Uterus (tissue), 2 donors: ENCODE data around the gene KRT5.

Experiments used
- CTCF ChIP-seq, 4 experiments: fragments of 200-600 bp in 2 of 4; fragments of 450-650 bp in 2 of 4; sonication (generic) in 2 of 4; IDR thresholded peaks; one replicate each; pipeline ENCODE4 v1.5.1; 2016 to 2019; ENCODE audit warnings: antibody characterized with exemption in 4 of 4, mild to moderate bottlenecking in 2 of 4, moderate library complexity in 1 of 4
- POLR2A ChIP-seq, 2 donors: fragments of 450-650 bp; IDR thresholded peaks; one replicate each; pipeline ENCODE4 v1.6.1; 2016; ENCODE audit warnings: antibody characterized with exemption in 2 of 2, mild to moderate bottlenecking in 1 of 2, moderate library complexity in 1 of 2

- TF ChIP-seq POLR2A (IDR thresholded peaks at IDR 0.05) (no peak), CTCF (IDR thresholded peaks at IDR 0.05) (no peak)
These were observed 20.3 kb upstream of the KRT5 start for GRCh38 chr12:52540531-52540930.
